Measurements from ENCODE around the gene PRKG1.

PRKG1 gene

DNA sequence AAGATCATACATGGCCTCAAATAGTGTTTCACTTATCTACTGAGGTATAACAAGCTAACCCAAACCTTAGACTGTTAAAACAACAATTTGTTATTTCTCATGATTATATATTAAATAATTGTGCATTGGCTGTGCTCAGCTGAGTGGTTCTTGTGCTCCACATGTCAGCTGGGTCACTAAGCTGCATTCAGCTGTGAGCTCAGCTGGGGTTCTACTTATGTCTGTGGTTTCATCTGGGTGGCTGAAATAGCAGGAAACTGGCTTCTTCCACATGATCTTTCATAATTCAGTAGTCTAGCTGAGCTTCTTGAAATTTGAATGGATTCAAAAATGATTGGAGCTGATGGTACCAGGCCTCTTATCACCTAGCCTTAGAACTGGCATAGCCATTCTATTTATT, 806.9 kb downstream of the PRKG1 start:
- Histone ChIP-seq H4K20me1 (ENCODE audit: insufficient read depth, low read length) (no peaks in the 10 kb centered on the region), H3K4me3 (ENCODE audit: low read length) (no peak overlapping the region), H3K79me2 (ENCODE audit: low read length) (no peaks in the 10 kb centered on the region), H3K27ac (ENCODE audit: low read length) (no peak overlapping the region), H3K4me1 (ENCODE audit: low read length) (peaks cover 9% of the 10 kb centered on the region; the same call in 1 of the 2 replicates), H3K9me3 (ENCODE audit: insufficient read depth, low read length) (no peaks in the 10 kb centered on the region), H3K27me3 (ENCODE audit: low read depth, low read length) (no peaks in the 10 kb centered on the region), H3K4me2 (ENCODE audit: low read length) (no peak overlapping the region), H3K36me3 (replicated peaks; ENCODE audit: low read depth, low read length) (no peaks in the 10 kb centered on the region), H2AFZ (ENCODE audit: low read depth, low read length) (no peak overlapping the region), H3K9ac (ENCODE audit: low read length) (no peak overlapping the region)
- TF ChIP-seq EZH2phosphoT487 (IDR thresholded peaks at IDR 0.05; ENCODE audit: low read depth) (no peak), CTCF (IDR thresholded peaks at IDR 0.05; ENCODE audit: low read depth, low read length) (no peak)

DNA sequence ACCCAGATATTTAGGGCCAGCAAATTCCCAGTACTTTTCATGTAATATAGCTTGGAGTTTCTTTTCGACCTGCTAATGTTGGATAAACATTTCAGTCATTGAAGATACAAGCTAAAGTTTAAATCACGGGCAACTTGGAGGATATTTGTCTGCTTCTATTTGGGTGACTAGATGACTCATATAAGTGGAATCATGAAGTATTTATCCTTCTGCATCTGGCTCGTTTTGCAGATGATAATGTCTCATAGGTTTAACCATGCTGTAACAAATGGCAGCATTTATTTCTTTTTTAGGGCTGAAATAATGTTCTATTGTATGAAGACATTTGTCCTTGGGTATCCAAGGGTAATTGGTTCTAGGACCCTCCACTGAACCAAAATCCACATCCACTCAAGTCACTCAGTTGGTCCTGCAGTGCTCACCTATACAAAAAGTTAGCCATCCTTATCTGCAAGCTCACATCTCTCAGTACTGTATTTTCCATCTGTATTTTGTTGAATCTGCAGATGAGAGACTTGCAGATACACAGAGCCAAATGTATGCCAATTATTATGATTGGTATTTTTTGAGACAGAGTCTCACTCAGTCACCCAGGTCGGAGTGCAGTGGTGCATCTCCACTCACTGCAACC, 812.3 kb downstream of the PRKG1 start:
- no peaks in the 10 kb centered on the region for H3K27me3 ChIP-seq (ENCODE audit: low read depth, low read length)
- no peaks in the 10 kb centered on the region for H3K36me3 ChIP-seq (replicated peaks; ENCODE audit: low read depth, low read length)
- H3K27ac ChIP-seq (ENCODE audit: low read length): no peak overlapping the region
- H3K4me1 ChIP-seq (ENCODE audit: low read length): no peaks in the 10 kb centered on the region
- H2AFZ ChIP-seq (ENCODE audit: low read depth, low read length): no peak overlapping the region
- H3K79me2 ChIP-seq (ENCODE audit: low read length): no peaks in the 10 kb centered on the region
- no peak overlapping the region for H3K4me2 ChIP-seq (ENCODE audit: low read length)
- no peak overlapping the region for H3K4me3 ChIP-seq (ENCODE audit: low read length)
- no peaks in the 10 kb centered on the region for H3K9me3 ChIP-seq (ENCODE audit: insufficient read depth, low read length)
- no peaks in the 10 kb centered on the region for H4K20me1 ChIP-seq (ENCODE audit: insufficient read depth, low read length)
- no peak overlapping the region for H3K9ac ChIP-seq (ENCODE audit: low read length)
- no peak for TF ChIP-seq EZH2phosphoT487 (IDR thresholded peaks at IDR 0.05; ENCODE audit: low read depth)
- no peak for TF ChIP-seq CTCF (IDR thresholded peaks at IDR 0.05; ENCODE audit: low read depth, low read length)

- H3K27me3 ChIP-seq (ENCODE audit: low read depth, low read length): no peaks in the 10 kb centered on the region
- H2AFZ ChIP-seq (ENCODE audit: low read depth, low read length): no peak overlapping the region
- TF ChIP-seq EZH2phosphoT487 (IDR thresholded peaks at IDR 0.05; ENCODE audit: low read depth) (no peak), CTCF (IDR thresholded peaks at IDR 0.05; ENCODE audit: low read depth, low read length) (no peak)
- H3K4me1 ChIP-seq (ENCODE audit: low read length): no peaks in the 10 kb centered on the region
- no peaks in the 10 kb centered on the region for H4K20me1 ChIP-seq (ENCODE audit: insufficient read depth, low read length)
- no peaks in the 10 kb centered on the region for H3K36me3 ChIP-seq (replicated peaks; ENCODE audit: low read depth, low read length)
- no peaks in the 10 kb centered on the region for H3K79me2 ChIP-seq (ENCODE audit: low read length)
- no peaks in the 10 kb centered on the region for H3K9me3 ChIP-seq (ENCODE audit: insufficient read depth, low read length)
- H3K27ac ChIP-seq (ENCODE audit: low read length): no peak overlapping the region
- no peak overlapping the region for H3K4me3 ChIP-seq (ENCODE audit: low read length)
- no peak overlapping the region for H3K9ac ChIP-seq (ENCODE audit: low read length)
- H3K4me2 ChIP-seq (ENCODE audit: low read length): no peak overlapping the region
Observed at GRCh38 chr10:51888263-51888662, 814.0 kb downstream of the PRKG1 start.

GRCh38 chr10:51892313-51892712, 818.0 kb downstream of the PRKG1 start:
- H3K4me1 ChIP-seq (ENCODE audit: low read length): no peaks in the 10 kb centered on the region
- H2AFZ ChIP-seq (ENCODE audit: low read depth, low read length): no peak overlapping the region
- no peak overlapping the region for H3K9ac ChIP-seq (ENCODE audit: low read length)
- no peaks in the 10 kb centered on the region for H3K9me3 ChIP-seq (ENCODE audit: insufficient read depth, low read length)
- TF ChIP-seq CTCF (IDR thresholded peaks at IDR 0.05; ENCODE audit: low read depth, low read length): no peak
- TF ChIP-seq EZH2phosphoT487 (IDR thresholded peaks at IDR 0.05; ENCODE audit: low read depth): no peak
- no peaks in the 10 kb centered on the region for H3K79me2 ChIP-seq (ENCODE audit: low read length)
- H3K4me2 ChIP-seq (ENCODE audit: low read length): no peak overlapping the region
- H3K36me3 ChIP-seq (replicated peaks; ENCODE audit: low read depth, low read length): no peaks in the 10 kb centered on the region
- no peaks in the 10 kb centered on the region for H4K20me1 ChIP-seq (ENCODE audit: insufficient read depth, low read length)
- H3K27me3 ChIP-seq (ENCODE audit: low read depth, low read length): no peaks in the 10 kb centered on the region
- no peak overlapping the region for H3K27ac ChIP-seq (ENCODE audit: low read length)
- H3K4me3 ChIP-seq (ENCODE audit: low read length): no peak overlapping the region

Data from OCI-LY3 (cell line).